HG02943 (cell line): ENCODE data around the gene EPB41L2.
A peak's percentile ranks its signal among the peaks of the same experiment; 100 is the strongest.

Source experiments
- ATAC-seq: cut with Tn5 transposase; IDR thresholded peaks from one replicate; pipeline ENCODE4 v1.9.1; 2021; ENCODE audit warnings: mild to moderate bottlenecking, low read depth, moderate library complexity; ENCODE audit not compliant: unreplicated experiment

Gene EPB41L2

GRCh38 chr6:130848945-130849344 lies 214.1 kb downstream of the EPB41L2 start:
- peak; percentile 64 for ATAC-seq

GRCh38 chr6:130847001-130847910 lies 215.8 kb downstream of the EPB41L2 start:
- no peak for ATAC-seq

- no peak for ATAC-seq
These were observed 216.5 kb downstream of the EPB41L2 start for GRCh38 chr6:130846501-130846900.

- ATAC-seq, result peak; percentile 61
These were observed 219.3 kb downstream of the EPB41L2 start for GRCh38 chr6:130843575-130844320.

GRCh38 chr6:130841128-130841728 lies 221.8 kb downstream of the EPB41L2 start:
- no peak for ATAC-seq

GRCh38 chr6:130840050-130840449 lies 223.0 kb downstream of the EPB41L2 start:
- ATAC-seq, result no peak

GRCh38 chr6:130839379-130839778 lies 223.7 kb downstream of the EPB41L2 start:
- no peak for ATAC-seq

GRCh38 chr6:130838951-130839350 lies 224.1 kb downstream of the EPB41L2 start:
- ATAC-seq, result no peak

GRCh38 chr6:130838250-130838860 lies 224.7 kb downstream of the EPB41L2 start:
- ATAC-seq, result no peak

- ATAC-seq, result no peak
These were observed 226.0 kb downstream of the EPB41L2 start for GRCh38 chr6:130837067-130837466.

- no peak for ATAC-seq
These were observed 226.9 kb downstream of the EPB41L2 start for GRCh38 chr6:130836055-130836640.

- no peak for ATAC-seq
These were observed 228.4 kb downstream of the EPB41L2 start for GRCh38 chr6:130834482-130835251.

- no peak for ATAC-seq
These were observed 229.5 kb downstream of the EPB41L2 start for GRCh38 chr6:130833569-130833968.

- no peak for ATAC-seq
These were observed 231.4 kb downstream of the EPB41L2 start for GRCh38 chr6:130831607-130832006.

- ATAC-seq, result no peak
These were observed 233.6 kb downstream of the EPB41L2 start for GRCh38 chr6:130829333-130829910.

GRCh38 chr6:130827247-130828149 lies 235.5 kb downstream of the EPB41L2 start, which contains the start of gene SMLR1:
SMLR1 (plus strand) TSS chr6:130827406; CDS start chr6:130827414, 8 bp downstream.
- no peak for ATAC-seq

- no peak for ATAC-seq
These were observed 236.4 kb downstream of the EPB41L2 start for GRCh38 chr6:130826442-130827246.
